Kasumi-1 (cell line): Measurements from ENCODE around the gene PRKG1.

Experiments
- DNase-seq, 2 experiments: peaks; one replicate each; lab custom pipeline; 2025; lab: John Stamatoyannopoulos, UW

PRKG1 gene

GRCh38 chr10:51879238-51879637 lies 805.0 kb downstream of the PRKG1 start:
- peak; percentile 42 to 58 for DNase-seq

GRCh38 chr10:51881213-51881612 lies 806.9 kb downstream of the PRKG1 start:
- DNase-seq: no peak

- DNase-seq: no peak
Observed at GRCh38 chr10:51886438-51887068, 812.3 kb downstream of the PRKG1 start.

DNA sequence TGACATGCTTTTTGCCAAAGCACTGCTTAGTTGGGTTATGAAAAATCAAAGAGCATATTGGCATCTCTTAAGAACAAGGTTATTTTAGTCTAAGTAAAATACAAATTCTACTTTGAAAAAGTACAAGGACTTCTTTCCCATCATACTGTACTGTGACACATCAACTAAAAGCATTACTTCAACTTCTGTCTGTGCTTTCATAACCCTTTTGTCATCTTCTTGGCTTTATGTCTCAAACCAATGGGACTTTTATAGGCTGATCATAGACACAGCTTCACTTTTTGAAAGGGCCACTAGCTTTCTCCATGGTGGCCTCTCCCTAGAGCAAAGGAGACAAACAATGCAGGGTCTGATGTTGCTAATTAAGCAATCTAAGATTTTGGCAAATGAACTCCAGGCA lies 814.0 kb downstream of the PRKG1 start:
- DNase-seq: no peak

GRCh38 chr10:51892313-51892712 lies 818.0 kb downstream of the PRKG1 start:
- DNase-seq: no peak

- DNase-seq: peak; percentile 22 to 38
Observed at GRCh38 chr10:51892965-51893658, 818.8 kb downstream of the PRKG1 start.

- DNase-seq: no peak
Observed at GRCh38 chr10:51894771-51895578, 820.7 kb downstream of the PRKG1 start.

DNA sequence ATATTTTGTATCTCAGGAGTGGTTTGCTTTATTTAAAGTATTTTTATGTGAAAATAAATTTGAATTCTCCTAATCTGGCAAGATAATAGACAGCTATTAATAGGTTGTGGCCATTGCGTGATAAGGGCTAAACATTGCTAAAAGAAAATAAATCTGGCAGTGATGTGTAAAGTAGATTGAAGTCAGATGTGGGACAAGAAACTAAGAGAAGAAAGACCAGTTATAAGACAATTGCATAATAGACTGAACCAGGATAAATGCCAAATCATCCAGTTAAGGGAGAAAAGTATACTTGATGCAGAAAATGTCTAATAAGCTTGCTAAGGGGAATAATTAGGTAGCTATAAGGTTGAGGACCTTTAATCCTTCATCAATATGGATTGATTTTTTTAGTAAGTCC lies 822.6 kb downstream of the PRKG1 start:
- DNase-seq: no peak

DNA sequence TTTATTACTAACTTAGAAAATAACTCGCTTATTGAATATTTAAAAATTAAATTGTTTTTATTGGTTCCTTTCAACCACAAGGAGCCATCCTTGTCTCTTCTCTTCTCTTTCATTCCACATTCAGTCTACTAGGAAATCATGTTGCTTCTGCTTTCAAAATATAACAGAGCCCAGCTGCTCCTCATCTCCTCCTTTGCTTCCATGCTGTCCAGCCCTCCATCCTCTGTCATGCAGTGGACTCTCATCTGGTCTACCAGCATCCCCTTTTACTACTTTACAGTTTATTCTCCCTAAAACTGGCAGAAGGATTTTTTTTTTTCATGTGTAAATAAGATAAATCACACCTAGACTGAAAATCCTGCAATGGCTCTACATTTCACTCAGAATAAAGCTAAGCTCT lies 823.3 kb downstream of the PRKG1 start:
- no peak for DNase-seq

- no peak for DNase-seq
Observed at GRCh38 chr10:51900180-51900579, 825.9 kb downstream of the PRKG1 start.

GRCh38 chr10:51903675-51904074 lies 829.4 kb downstream of the PRKG1 start:
- no peak for DNase-seq

GRCh38 chr10:51905032-51905431 lies 830.7 kb downstream of the PRKG1 start:
- DNase-seq: no peak

- no peak for DNase-seq
Observed at GRCh38 chr10:51907361-51907760, 833.1 kb downstream of the PRKG1 start.

GRCh38 chr10:51910189-51910588 lies 835.9 kb downstream of the PRKG1 start:
- no peak for DNase-seq

- no peak for DNase-seq
Observed at GRCh38 chr10:51910596-51910995, 836.3 kb downstream of the PRKG1 start.

DNA sequence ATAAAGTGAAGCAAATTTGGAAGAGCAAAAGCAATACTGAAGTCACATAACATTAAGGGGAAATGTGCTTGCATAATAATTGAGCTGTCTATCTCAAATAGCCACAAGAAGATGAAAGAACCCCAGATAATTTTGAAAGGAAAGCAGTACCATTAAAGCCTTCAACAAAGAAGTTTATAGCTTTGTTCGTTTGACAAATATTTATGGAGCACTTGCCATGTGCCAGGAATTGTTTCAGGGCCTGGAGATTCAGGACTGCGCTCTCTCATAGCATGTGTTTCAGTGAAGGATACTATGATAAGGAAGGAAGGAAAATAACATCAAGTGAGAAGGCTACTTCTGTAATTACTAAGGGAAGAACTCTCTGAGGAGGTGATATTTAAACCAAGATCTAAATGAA lies 837.4 kb downstream of the PRKG1 start:
- no peak for DNase-seq

GRCh38 chr10:51915031-51915542 lies 840.8 kb downstream of the PRKG1 start:
- DNase-seq: no peak

- DNase-seq: no peak
Observed at GRCh38 chr10:51918440-51918839, 844.2 kb downstream of the PRKG1 start.

DNA sequence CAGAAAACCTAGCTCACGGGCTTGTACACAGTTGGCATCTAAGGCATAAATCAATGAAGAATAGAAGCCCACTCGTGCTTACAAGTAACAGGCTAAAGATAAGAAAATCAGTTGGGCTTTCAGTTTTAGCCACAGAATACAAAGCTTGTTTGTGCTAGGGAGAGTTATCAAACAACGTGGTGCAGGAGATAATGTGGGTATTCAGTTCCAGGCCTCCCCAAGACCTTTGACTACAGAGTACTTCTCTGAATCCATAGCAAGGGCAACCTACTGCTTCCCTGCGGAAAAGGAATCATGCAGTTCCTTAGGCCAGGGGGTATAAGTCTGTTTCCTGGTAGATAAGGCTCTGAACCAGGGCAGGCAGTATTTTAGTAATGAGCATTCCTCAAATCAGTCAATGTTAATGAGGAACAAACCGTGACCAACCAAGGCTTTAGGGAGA lies 844.6 kb downstream of the PRKG1 start:
- DNase-seq: no peak

DNA sequence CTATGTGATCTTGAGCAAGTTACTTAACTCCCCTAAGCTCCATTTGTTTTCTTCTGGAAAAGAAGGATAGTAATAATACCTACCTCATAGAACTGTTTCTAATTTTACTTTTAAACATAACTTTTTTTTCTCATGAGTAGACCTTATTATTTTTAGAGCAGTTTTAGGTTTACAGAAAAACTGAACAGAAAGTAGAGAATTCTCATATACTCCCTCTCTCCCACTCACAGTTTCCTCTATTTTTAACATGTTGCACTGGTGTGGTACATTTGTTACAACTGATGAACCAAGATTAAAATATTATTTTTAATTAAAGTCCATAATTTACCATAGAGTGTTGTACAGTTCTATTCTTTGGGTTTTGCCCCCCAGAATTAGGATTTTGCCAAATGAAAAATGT lies 846.4 kb downstream of the PRKG1 start:
- DNase-seq: no peak

DNA sequence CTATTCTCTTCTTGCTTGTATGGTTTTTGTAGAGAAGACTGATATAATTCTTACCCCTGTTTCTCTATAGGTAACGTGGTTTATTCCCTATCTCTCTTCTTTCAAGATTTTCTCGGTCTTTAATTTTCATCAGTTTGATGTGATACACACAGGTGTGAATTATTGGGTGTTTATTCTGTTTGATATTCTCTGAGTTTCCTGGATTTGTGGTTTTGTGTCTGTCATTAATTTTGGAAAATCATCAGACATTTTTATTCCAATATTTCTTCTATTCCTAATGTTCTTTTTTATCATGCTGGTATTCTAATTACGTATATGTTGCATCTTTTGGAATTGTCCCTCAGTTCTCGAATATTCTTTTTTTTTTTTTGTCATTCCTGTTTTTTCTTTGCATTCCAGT lies 850.1 kb downstream of the PRKG1 start:
- no peak for DNase-seq

GRCh38 chr10:51926337-51926736 lies 852.0 kb downstream of the PRKG1 start:
- no peak for DNase-seq

GRCh38 chr10:51928162-51928561 lies 853.9 kb downstream of the PRKG1 start:
- no peak for DNase-seq
